Left renal pelvis (tissue), 4 donors: ENCODE results near the gene FLYWCH1. TPM values are rescaled to one million over a fixed set of nuclear protein-coding genes. Genes with fewer than 3 reads are reported as not detected.

Experiments used
- DNase-seq, 4 donors: peaks; one replicate each; pipeline ENCODE4 v3.0.0-alpha.2; 2013; ENCODE audit warnings: low read depth in 4 of 4, low spot score in 3 of 4
- polyA plus RNA-seq, 4 donors: library from polyadenylated mRNA; unstranded; fragments of 120-200 nt; gene quantifications; one replicate each; pipeline ENCODE4 v1.2.1, GENCODE V29; 2013; ENCODE audit not compliant: insufficient read length in 4 of 4

FLYWCH1 gene
- polyA plus RNA-seq, 4 donors = 14.9 to 35.3 (median 18.5) TPM

DNA sequence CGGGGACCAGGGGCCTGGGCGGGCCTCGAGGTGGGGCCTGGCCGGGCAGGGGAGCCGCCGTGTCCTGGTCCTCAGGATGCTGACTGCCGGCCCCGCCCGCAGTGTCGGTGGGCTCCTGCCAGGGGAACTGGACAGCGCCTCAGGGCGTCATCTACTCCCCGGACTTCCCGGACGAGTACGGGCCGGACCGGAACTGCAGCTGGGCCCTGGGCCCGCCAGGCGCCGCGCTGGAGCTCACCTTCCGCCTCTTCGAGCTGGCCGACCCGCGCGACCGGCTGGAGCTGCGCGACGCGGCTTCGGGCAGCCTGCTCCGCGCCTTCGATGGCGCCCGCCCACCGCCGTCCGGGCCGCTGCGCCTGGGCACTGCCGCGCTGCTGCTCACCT, 55.1 kb downstream of the FLYWCH1 start:
- no peak for DNase-seq

DNA sequence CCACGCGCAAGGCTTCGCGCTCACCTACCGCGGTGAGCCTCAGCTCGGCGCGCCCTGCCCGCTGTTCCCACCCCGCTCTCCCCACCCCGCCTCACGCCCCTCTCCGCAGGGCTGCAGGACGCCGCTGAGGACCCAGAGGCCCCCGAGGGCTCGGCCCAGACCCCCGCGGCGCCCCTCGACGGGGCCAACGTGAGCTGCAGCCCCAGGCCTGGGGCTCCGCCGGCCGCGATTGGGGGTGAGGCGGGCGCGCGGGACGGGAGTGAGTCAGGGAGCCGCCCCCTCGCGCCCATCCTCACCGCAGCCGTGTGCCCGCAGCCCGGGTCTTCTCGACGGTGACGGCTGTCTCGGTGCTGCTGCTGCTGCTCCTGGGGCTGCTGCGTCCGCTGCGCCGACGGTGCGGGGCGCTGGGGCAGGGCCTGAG, 55.5 kb downstream of the FLYWCH1 start:
- no peak for DNase-seq

DNA sequence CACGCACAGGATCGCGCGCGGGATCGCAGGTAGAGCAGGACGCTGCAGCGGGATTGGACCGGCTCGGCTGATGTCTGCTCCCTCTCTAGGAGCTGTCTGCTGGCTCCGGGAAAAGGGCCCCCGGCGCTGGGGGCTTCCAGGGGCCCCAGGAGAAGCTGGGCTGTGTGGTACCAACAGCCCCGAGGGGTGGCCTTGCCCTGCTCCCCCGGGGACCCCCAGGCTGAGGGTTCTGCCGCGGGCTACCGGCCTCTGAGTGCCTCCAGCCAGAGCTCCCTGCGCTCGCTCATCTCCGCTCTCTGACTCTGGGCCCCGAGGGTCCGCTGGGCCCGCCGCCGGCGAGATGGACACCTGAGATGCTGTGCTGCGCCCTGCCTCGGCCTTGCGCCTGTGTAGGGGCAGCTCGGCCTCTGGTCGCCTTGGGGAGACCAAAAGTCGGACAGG, 56.0 kb downstream of the FLYWCH1 start:
- no peak for DNase-seq

DNA sequence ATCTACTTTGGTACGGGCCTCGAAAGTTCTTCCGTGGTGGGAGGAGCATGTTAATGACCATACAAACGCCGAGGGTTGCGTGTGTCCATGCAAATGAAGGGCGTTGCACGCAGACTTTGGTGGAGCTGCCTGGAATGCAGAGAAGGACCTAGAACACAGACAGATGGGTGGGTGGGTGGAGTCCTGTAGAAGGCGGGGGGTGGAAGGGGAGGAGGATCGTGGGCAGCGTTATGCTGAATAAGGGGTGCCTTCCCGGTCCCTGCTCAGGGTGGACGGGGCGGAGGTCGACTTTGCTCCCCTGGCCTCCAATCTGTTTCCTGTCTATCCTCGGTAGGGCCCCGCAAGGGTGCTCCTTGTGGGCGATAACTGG, 56.6 kb downstream of the FLYWCH1 start:
- DNase-seq = no peak

DNA sequence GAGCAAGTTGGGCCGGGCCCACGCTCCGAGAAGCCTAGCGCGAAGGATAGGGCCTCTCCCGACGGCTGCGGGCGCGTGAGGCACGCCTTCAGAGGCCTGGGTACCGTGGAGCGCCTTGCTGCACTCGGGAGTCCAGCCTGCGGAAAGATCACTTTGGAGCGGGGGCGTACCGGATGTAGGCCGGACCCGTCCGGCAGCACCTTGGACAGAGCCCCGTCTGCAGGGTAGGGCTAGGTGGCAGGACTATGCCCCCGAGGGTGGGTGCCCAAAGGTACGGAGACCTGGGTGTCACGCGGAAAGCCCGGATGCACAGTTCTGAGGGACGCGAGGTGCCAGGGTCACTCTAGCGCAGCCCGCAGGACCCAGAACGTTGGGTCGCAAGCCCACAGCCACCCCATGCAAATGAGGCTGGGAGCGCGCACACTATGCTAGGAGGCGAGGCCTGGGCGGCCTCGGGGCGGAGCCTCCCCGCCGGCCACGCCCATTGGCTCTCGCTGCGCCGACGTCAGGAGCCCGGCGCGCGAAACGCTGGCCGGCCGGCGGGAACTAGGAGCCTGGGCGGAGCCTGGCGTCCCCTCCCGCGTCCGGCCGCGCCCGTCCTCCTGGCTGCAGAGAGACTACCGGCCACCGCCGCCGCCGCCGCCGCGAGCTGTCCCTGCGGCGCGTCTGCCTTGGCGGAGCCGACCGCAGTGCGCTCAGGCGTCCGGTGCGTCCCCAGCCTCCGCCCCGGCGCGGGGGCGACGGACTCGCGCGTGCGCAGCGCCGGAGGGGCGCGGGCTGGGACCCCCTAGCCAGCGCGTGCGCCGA, 57.2 kb downstream of the FLYWCH1 start, which contains the start of gene PAQR4:
TSS of gene PAQR4 (plus strand) at position 611 of the 807 bp plus-strand sequence. CDS start 327 bp downstream, outside the sequence.
- DNase-seq = peak; percentile 72 to 83 (median 76)

DNA sequence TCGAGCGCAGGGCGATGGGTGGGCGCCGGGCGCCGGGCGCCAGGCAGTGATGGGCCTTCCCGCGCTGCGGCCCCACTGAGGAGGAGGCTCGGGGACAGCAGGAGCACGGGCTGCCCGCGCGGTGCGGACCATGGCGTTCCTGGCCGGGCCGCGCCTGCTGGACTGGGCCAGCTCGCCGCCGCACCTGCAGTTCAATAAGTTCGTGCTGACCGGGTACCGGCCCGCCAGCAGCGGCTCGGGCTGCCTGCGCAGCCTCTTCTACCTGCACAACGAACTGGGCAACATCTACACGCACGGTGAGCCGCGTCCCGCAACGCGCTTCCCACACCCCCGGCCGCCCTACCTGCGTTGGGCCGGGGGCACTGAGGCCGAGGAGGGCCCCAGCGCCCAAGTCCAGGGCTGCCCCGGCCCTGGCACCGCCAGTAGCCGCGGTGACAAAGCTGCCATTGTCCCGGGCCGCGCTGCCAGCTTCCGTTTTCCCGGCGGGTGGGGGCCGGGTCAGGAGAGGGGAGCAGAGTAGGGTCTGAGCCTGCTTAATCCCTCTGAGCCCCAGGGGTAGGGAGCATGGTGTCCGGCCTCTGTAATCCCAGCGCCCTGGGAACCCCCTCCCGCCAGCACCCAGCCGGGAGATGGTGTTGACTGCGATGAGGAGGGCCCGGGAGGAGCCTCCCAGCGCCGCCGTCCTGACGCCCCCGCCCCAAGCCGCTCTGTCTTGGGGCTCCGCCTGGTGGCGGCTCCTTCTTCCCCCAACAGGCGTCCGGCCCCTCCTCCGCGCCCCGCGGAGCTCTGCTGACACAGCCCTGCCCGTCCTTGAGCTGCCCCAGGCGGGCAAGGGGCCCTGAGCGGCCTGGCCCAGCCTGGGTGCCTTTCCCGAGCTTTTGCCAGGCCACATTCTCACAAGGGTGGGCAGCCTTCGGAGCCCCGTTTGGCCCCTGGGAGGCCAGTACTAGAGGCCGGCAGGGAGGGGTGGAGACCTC, 58.1 kb downstream of the FLYWCH1 start:
- no peak for DNase-seq

DNA sequence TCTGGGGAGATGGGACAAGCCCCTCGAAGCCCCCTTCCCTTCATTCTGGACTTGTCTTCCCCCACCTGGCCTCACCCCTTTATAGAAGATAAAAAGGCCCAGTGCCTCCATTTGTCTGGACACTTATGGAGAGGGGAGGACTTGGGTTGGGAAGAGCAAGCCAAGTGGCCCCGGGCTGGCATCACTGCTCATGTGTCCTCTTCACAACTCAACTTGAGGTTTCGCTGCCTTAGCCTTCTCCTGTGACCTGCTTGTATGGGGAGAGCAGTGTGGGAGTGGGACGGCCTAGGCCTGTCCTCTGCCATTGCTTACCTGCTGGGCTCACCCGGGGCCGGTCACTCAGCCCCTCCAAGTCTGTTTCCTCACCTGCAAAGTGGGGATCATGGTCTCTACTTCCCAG, 58.8 kb downstream of the FLYWCH1 start:
- no peak for DNase-seq

DNA sequence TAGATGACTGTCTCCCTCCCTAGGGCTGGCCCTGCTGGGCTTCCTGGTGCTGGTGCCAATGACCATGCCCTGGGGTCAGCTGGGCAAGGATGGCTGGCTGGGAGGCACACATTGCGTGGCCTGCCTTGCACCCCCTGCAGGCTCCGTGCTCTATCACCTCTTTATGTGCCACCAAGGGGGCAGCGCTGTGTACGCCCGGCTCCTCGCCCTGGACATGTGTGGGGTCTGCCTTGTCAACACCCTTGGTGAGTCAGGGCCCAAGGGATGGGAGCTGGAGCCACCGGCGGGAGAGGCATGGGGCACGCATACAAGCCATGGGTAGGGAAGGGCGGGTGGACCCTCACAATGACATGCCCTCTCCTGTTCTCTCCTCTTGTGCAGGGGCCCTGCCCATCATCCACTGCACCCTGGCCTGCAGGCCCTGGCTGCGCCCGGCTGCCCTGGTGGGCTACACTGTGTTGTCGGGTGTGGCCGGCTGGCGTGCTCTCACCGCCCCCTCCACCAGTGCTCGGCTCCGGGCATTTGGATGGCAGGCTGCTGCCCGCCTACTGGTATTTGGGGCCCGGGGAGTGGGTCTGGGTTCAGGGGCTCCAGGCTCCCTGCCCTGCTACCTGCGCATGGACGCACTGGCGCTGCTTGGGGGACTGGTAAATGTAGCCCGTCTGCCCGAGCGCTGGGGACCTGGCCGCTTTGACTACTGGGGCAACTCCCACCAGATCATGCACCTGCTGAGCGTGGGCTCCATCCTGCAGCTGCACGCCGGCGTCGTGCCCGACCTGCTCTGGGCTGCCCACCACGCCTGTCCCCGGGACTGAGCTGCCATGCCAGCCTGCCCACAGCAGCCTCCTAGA, 59.6 kb downstream of the FLYWCH1 start:
- DNase-seq = no peak

DNA sequence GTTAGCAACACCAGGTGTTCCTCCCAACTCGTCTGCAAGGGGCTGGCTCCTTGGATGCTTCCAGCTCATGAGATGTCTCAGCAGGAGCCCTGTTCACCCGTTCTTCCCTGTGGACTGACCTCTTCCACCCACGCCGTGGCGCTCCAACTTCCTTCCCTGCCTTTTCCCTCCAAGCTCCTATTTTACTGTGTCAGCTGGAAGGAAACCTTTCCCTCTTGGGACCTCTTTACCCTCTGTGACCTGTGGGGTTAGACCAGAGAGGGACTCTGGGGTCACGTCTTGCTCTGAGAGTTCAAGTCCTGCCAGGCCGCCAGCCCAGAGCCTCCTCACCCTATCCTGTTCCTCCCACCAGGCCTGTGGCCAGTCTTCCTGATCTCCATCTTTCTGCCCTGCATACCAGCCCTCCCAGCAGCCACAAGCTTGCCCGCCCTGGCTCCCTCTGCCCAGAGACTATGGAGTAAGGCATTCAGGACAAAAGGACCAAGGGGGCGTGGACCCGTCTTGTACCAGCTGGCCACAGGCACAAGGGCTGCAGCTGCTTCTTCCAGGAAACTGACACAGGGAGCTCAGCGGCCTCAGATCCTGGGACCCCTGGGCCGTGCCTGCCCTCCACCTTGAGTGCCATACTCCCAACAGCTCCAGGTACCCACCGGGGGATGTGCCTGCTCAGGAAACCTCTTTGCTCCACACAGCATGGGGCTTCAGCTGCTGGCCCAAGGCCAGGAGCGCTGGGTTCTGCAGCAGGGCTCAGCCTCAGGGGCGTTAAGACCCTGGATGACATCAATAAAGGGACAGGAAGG, 60.5 kb downstream of the FLYWCH1 start:
- no peak for DNase-seq

DNA sequence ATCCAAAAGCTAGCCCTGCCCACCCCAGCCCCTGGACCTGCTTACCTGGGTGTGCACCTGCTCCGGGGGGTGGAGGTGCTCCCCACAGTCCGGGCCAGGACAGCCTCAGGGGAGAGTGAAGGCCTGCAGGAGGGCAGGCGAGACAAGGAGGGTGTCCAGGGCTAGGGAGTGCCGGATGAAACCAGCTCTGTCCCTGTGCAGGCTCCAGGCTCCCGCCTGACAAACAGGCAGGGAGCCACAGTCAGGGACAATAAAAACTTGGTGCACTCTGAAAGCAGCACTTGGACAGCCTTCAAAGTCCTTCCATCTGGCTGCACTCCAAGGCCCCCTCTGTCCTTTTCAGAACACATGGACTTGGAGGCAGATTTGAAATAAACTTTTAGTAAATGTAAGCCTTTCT, 61.4 kb downstream of the FLYWCH1 start:
- DNase-seq = no peak

DNA sequence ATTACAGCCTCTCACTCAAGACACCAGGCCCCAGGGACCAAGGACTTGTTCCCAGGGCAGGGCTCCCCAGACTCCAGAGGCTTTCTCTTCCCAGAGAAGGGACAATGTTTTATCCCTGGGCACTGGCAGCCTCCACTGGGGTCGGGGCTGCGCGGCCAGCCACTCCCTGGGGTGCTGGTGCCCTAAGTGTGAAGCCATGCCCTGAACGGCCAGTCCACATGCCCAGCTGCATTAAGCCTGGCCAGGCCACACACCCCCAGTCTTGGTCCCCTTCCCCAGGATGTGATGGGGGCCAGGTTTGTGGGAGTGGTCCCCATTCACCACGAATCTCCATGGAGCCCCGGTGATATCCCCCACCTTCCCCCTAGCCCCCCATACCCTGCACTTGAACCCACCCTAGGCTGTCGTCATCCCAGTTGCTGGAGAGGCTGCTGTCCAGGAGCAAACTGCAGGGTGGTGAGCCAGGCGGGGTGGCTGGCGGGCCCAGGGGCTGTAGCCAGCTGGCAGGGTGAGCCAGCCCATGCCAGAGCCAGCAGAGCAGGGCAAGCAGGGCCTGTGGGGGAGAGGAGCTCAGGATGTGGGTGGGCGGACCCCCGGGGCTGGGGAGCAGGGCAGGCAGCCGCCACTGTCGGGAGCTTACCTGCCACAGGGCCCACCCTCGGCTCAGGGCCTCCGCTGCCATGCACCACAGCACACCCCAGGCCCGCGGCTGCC, 62.0 kb downstream of the FLYWCH1 start:
- no peak for DNase-seq

DNA sequence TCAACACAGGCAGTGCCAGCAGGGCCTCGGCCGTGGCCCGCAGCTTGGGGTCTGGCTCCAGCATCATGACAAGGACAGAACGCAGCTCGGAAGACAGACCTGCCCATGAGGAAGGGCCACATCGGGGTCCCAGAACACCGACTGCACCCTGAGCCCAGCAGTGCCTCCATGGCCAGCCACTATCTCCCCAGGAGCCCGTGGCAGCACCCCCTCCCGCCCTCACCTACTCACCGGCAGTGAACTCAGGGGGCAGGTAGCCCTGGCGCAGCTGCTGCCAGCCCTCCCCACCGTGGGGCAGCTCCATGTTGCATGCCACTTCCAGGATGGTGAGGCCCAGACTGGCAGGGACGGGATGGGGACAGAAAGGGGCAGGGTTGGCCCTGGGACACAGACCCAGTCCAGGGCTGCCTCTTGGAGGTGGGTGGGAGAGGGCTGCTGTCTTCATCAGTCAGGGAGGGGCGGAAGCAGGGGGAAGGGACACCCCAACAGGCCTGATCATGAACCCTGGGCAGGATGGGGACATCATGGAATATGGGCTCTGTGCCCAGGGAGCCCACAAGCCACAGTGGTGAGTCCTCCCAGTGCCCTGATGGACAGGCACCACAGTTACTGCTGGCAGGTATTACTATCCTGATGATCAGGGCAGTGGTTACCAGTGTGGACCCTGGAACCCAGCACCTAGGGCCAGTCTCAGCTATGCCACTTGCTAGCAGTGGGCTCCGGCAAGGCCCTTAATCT, 62.8 kb downstream of the FLYWCH1 start:
- DNase-seq = no peak

DNA sequence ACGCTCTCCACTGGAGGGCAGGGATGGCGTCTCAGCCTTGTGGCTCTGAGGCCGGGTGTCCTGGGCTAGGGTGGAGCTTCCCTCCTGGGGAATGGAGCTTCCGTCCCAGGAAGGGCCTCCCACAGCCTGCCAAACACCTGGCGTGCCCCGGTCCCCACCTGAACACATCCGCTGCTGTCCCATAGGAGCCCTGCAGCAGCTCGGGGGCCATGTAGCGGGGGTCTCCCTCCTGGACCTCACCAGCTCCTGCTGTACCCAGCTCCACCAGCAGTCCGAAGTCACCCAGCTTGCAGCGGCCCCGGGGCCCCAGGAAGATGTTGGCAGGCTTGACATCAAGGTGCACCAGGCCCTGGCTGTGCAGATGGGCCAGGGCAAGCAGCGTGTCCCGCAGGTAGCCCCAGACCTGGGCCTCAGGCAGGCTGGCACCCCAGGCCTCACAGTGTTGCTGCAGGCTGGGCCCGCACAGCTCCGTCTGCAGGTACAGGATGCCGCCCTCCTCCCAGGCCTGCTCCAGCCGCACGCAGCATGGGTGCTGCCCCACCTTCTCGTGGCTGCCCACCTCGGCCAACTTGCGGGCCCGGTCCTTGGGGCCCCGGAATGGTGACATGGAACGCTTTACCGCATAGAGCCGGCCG, 63.5 kb downstream of the FLYWCH1 start:
- no peak for DNase-seq

DNA sequence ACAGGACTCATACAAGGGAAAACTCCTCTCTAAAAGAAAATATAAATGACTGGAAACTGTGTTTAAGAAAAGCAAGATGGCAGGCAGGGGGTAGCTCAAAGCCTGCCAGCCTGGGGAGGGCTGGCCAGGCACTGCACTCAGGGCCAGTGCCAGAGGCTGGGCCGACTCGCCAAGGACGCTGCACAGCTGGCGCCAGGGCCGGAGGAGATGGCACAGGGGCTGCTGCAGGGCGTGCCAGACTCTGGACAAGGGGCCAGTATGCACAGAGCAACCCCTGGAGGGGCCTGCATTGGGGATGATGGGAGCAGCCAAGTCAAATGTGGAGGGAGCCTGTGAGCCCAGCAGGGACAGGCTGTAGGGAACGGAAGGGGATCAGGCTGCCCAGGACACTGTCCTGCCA, 64.5 kb downstream of the FLYWCH1 start:
- no peak for DNase-seq

DNA sequence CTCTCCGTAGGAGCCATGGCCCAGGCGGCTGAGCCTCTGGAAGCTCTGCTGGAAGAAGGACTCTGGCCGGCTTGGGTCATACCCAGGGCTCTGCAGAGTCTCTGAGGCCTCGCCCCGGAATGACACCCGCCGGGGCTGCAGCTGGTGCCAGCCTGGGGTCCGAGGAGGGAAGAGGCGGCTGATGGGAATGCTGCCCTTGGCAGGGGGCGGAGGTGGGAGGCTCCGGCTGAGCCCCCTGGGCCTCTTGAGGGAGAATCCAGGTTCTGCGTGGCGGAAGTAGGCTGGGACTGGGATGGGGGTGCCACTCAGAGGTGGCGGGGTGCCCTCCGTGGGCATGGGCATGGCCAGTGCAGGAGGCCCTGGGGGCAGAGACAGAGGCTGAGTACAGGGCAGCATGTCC, 64.9 kb downstream of the FLYWCH1 start:
- no peak for DNase-seq

DNA sequence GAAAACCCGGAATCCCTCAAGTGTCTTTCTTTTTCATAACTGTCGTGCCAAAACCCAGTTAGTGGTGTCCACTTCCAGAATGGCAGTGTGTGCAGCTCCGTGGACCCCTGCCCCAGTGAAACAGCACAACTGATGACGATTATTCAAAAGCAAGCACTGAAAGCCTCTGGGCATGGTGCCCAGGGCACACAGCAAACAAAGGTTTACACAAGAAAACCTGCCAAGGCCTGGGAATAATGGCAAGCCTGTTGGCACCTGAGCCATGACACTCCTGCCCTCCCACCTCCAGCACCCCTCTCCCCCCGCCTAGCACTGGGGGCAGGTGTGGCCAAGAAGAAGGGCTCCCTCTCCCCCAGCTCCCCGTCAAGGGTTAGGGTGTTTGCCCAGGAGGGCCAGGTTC, 65.7 kb downstream of the FLYWCH1 start:
- no peak for DNase-seq

DNA sequence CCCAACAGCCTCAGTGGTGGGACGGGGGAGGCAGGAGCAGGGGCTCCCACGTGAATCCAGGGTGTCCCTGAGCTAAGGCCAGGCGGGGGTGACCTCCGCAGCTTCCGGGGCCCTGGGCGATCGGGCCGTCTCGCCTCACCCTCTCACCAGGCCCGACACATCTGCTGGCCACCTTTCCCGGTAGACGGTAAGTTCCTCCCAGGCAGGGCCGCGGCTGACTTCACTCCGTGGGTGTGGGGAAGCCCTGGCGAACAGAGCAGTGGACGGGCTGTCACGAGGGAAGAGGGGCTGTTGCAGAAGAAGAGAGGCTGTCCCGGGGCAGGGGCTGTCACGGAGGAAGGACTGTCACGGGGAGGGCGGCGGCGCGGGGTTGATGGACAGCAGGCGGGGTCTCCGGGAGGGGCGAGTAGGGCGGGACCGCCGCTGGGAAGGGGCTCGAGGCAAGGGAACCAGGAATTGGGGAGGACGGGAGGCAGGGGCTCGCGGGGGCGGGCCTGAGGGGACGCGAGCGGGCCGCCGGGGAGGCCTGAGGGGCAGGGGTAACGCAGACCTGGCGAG, 68.0 kb downstream of the FLYWCH1 start:
- DNase-seq = no peak
